Measurements from ENCODE around the gene DHRS7B.
"Not testable (repeated sequence)": the region's sequence is repeated elsewhere in the genome, so short reads cannot be mapped to it uniquely, and the experiment has no call there.

DNA sequence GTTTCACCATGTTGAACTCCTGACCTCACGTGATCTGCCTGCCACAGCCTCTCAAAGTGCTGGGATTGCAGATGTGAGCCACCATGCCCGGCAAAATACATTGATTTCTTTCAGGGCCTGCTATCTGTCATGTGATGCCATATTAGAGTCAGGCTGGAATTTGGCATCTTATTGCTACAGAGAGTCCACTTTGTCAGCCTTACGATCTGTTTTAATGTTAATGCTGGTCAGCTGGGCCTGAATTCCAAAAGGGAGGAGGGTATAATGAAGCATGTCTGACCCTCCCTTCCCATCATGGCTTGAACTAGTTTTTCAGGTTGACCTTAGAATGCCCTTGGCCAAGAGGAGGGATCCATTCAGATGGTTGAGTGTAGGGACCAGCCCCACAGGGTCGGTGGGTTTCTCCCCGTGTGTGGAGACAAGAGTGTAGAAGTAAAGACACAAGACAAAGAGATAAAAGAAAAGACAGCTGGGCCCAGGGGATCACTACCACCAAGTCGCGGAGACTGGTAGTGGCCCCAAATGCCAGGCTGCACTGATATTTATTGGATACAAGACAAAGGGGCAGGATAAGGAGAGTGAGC is 19.6 kb upstream of the DHRS7B start:
- TF ChIP-seq BHLHE40 (IDR thresholded peaks at IDR 0.05; ENCODE audit: borderline replicate concordance); SP1 (IDR thresholded peaks at IDR 0.05); ARNT (IDR thresholded peaks at IDR 0.05); HDGF (IDR thresholded peaks at IDR 0.05; ENCODE audit: borderline replicate concordance); TARDBP (IDR thresholded peaks at IDR 0.05); NFRKB (IDR thresholded peaks at IDR 0.05); SUZ12 (IDR thresholded peaks at IDR 0.05); FOXA1 (IDR thresholded peaks at IDR 0.05); LEF1 (IDR thresholded peaks at IDR 0.05; ENCODE audit: borderline replicate concordance); FOXM1 (IDR thresholded peaks at IDR 0.05; ENCODE audit: borderline replicate concordance); L3MBTL2 (conservative IDR thresholded peaks at IDR 0.05); FOXK2 (IDR thresholded peaks at IDR 0.05); ELF4 (IDR thresholded peaks at IDR 0.05): not testable (repeated sequence)
- TF ChIP-seq, protein P1, sequence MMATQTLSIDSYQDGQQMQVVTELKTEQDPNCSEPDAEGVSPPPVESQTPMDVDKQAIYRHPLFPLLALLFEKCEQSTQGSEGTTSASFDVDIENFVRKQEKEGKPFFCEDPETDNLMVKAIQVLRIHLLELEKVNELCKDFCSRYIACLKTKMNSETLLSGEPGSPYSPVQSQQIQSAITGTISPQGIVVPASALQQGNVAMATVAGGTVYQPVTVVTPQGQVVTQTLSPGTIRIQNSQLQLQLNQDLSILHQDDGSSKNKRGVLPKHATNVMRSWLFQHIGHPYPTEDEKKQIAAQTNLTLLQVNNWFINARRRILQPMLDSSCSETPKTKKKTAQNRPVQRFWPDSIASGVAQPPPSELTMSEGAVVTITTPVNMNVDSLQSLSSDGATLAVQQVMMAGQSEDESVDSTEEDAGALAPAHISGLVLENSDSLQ (IDR thresholded peaks at IDR 0.05), result not testable (repeated sequence)

Data from HEK293T (cell line).